K562 (cell line): ENCODE data around the gene GADD45GIP1. TPM values are rescaled to one million over a fixed set of nuclear protein-coding genes. Genes with fewer than 3 reads are reported as not detected.

ENCODE experiments used
- BCL6 ChIP-seq: fragments of 250-450 bp; sonication (Bioruptor Pico); IDR thresholded peaks from 2 replicates; pipeline ENCODE4 v1.4.0; 2020
- DIDO1 ChIP-seq: fragments of 450-650 bp; IDR thresholded peaks from 2 replicates; pipeline ENCODE4 v1.6.1; 2016; ENCODE audit warnings: low read depth, missing biosample characterization, missing genetic modification characterization
- ERF ChIP-seq: fragments of 450-650 bp; formaldehyde crosslinking; IDR thresholded peaks from 2 replicates; pipeline ENCODE4 v1.4.0; 2020; ENCODE audit warnings: mild to moderate bottlenecking, mixed read lengths
- GTF2F1 ChIP-seq: IDR thresholded peaks from 2 replicates; pipeline ENCODE4 v1.6.1; 2011; ENCODE audit warnings: low read depth, low read length, improper control_type of control experiment
- HDAC3 ChIP-seq: fragments of 450-650 bp; IDR thresholded peaks from 2 replicates; pipeline ENCODE4 v1.6.1; 2018; ENCODE audit warnings: borderline replicate concordance, mild to moderate bottlenecking, moderate library complexity; ENCODE audit not compliant: partially characterized antibody
- MEF2D ChIP-seq: conservative IDR thresholded peaks from 2 replicates; pipeline ENCODE4 v1.6.1; 2016; ENCODE audit warnings: low read depth, missing genetic modification characterization, missing compliant biosample characterization
- PML ChIP-seq: IDR thresholded peaks from 2 replicates; pipeline ENCODE4 v1.6.1; 2012; ENCODE audit warnings: low read length, inconsistent platforms
- TEAD4 ChIP-seq, 2 experiments: sonication (generic) in 1 of 2; formaldehyde crosslinking in 1 of 2; IDR thresholded peaks; 2 replicates each; pipeline versions ENCODE4 v1.6.1 to v1.8.0; 2012 to 2022; ENCODE audit warnings: borderline replicate concordance in 1 of 2, inconsistent platforms in 1 of 2, low read length in 1 of 2, mild to moderate bottlenecking in 1 of 2, missing genetic modification reagents in 1 of 2
- TRIM24 ChIP-seq, 2 experiments: fragments of 450-650 bp; IDR thresholded peaks; 2 replicates each; pipeline ENCODE4 v1.6.1; 2016
- ZFP1 ChIP-seq: fragments of 450-650 bp; formaldehyde crosslinking; IDR thresholded peaks from 2 replicates; pipeline ENCODE4 v1.4.0; 2020; ENCODE audit warnings: mild to moderate bottlenecking, mixed read lengths
- ZKSCAN1 ChIP-seq: fragments of 150-350 bp; IDR thresholded peaks from 2 replicates; pipeline ENCODE4 v1.6.1; 2016; ENCODE audit warnings: low read depth, low read length
- ZNF23 ChIP-seq: fragments of 250-450 bp; sonication (Bioruptor Pico); IDR thresholded peaks from 2 replicates; pipeline ENCODE4 v1.4.0; 2020; ENCODE audit warnings: mild to moderate bottlenecking
- polyA plus RNA-seq, 8 experiments: library from polyadenylated mRNA; depleted of rRNA in 4 of 8; stranded (reverse) in 5 of 8; unstranded in 3 of 8; fragments of >200 nt; fragmentation: Nextera tagmentation in 2 of 8; fragmentation: Illumina TruSeq in 1 of 8; extraction: Ambion mirVana in 2 of 8; extraction: Trizol in 1 of 8; gene quantifications; 2 replicates each; pipeline versions ENCODE4 v1.2.1 to v1.2.3, GENCODE V29; 2011 to 2014; ENCODE audit warnings: inconsistent platforms in 1 of 8, missing spikeins in 1 of 8
- total RNA-seq, 7 experiments: library from RNA; depleted of rRNA in 6 of 7; stranded (reverse); fragments of >200 nt in 6 of 7; fragmentation: Illumina TruSeq in 2 of 7; extraction: Trizol in 2 of 7; gene quantifications; 2 replicates each; pipeline versions ENCODE4 v1.2.1 to v1.2.3, GENCODE V29; 2011 to 2021; ENCODE audit warnings: low replicate concordance in 1 of 7
- TF ChIP-seq, protein P1 (sequence below): fragments of 250-450 bp; sonication (Bioruptor Pico); IDR thresholded peaks from 2 replicates; pipeline ENCODE4 v1.5.0; 2021
- TF ChIP-seq, protein P2 (sequence below): IDR thresholded peaks from 2 replicates; pipeline ENCODE4 v1.6.1; 2014; ENCODE audit warnings: antibody characterized with exemption
- TF ChIP-seq, protein P3 (sequence below): fragments of 450-650 bp; conservative IDR thresholded peaks from 2 replicates; pipeline ENCODE4 v1.6.1; 2016; ENCODE audit warnings: missing genetic modification characterization, low read depth, mild to moderate bottlenecking, missing compliant biosample characterization, moderate library complexity
- TF ChIP-seq, protein P4 (sequence below), 2 experiments: IDR thresholded peaks; 2 replicates each; pipeline ENCODE4 v1.6.1; 2011; ENCODE audit warnings: borderline replicate concordance in 1 of 2, control low read depth in 1 of 2, low read depth in 1 of 2, low read length in 1 of 2, mild to moderate bottlenecking in 1 of 2, mixed read lengths in 1 of 2, moderate library complexity in 1 of 2; ENCODE audit not compliant: insufficient read depth in 1 of 2, insufficient read length in 1 of 2, poor library complexity in 1 of 2, severe bottlenecking in 1 of 2; ENCODE audit errors: extremely low read depth in 1 of 2
- TF ChIP-seq, protein P5 (sequence below), 2 experiments: fragments of 450-650 bp; IDR thresholded peaks; 2 replicates each; pipeline ENCODE4 v1.6.1; 2016
- TF ChIP-seq, protein P6 (sequence below): IDR thresholded peaks from 2 replicates; pipeline ENCODE4 v1.6.1; 2011; ENCODE audit warnings: borderline replicate concordance, low read depth, mild to moderate bottlenecking, moderate library complexity, low read length; ENCODE audit not compliant: insufficient read depth, poor library complexity, severe bottlenecking

GADD45GIP1 gene
- total and polyA plus RNA-seq, 9 of the 15 experiments (the other 6 are each of a cell fraction or from before 2014, with no cell fraction given) = 5.1 to 161 (median 29.2) TPM

DNA sequence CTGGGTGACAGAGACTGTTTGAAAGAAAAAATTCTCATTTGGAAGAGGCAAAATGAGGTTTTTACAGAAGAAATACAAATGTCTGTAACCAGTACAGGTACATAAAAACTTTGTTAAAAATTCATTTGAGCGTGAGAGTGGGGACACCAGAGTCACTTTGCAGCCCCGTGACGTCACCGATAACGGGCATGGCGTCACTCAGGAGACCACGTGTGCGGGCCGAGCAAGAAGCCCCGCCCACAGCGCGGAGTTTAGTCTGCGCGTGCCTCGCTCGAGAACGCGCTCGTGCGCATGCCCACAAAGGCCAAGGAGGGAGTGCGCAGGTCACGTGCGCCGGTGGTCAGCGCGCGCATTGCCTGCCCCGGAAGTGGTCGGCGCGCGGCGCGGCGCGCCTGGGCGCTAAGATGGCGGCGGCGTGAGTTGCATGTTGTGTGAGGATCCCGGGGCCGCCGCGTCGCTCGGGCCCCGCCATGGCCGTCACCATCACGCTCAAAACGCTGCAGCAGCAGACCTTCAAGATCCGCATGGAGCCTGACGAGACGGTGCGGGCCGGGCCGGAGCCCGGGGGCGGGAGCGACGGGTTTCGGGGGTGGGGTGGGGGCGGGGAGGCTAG, 11.4 kb downstream of the GADD45GIP1 start, which contains the start of gene RAD23A (continued):
- TF ChIP-seq GTF2F1 (no peak), ZNF23 (CRISPR knock-in tag) (peak; percentile 74), BCL6 (CRISPR knock-in tag) (peak; percentile 48; the same call in 1 of the 2 replicates), TRIM24 (IDR thresholded peaks at IDR 0.05) (peak; percentile 7 to 39; a peak in 2 of 4 replicates), ERF (CRISPR knock-in tag) (peak; percentile 97), TEAD4 (IDR thresholded peaks at IDR 0.05; ENCODE audit: low read length) (peak; percentile 71), TEAD4 (CRISPR knock-in tag; IDR thresholded peaks at IDR 0.05; ENCODE audit: borderline replicate concordance) (no peak), ZFP1 (CRISPR knock-in tag) (peak; percentile 57; the same call in 1 of the 2 replicates), PML (peak; percentile 83), HDAC3 (no peak), ZKSCAN1 (no peak), MEF2D (tag) (peak; percentile 35; the same call in 1 of the 2 replicates), DIDO1 (no peak)
- TF ChIP-seq, protein P1, sequence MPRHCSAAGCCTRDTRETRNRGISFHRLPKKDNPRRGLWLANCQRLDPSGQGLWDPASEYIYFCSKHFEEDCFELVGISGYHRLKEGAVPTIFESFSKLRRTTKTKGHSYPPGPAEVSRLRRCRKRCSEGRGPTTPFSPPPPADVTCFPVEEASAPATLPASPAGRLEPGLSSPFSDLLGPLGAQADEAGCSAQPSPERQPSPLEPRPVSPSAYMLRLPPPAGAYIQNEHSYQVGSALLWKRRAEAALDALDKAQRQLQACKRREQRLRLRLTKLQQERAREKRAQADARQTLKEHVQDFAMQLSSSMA = 0 out of 2 replicates have a peak, but pooled peaks have one; percentile 68
- TF ChIP-seq, protein P2, sequence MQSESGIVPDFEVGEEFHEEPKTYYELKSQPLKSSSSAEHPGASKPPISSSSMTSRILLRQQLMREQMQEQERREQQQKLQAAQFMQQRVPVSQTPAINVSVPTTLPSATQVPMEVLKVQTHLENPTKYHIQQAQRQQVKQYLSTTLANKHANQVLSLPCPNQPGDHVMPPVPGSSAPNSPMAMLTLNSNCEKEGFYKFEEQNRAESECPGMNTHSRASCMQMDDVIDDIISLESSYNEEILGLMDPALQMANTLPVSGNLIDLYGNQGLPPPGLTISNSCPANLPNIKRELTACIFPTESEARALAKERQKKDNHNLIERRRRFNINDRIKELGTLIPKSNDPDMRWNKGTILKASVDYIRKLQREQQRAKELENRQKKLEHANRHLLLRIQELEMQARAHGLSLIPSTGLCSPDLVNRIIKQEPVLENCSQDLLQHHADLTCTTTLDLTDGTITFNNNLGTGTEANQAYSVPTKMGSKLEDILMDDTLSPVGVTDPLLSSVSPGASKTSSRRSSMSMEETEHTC = peak; percentile 84; the same call in 1 of the 2 replicates
- TF ChIP-seq, protein P3, sequence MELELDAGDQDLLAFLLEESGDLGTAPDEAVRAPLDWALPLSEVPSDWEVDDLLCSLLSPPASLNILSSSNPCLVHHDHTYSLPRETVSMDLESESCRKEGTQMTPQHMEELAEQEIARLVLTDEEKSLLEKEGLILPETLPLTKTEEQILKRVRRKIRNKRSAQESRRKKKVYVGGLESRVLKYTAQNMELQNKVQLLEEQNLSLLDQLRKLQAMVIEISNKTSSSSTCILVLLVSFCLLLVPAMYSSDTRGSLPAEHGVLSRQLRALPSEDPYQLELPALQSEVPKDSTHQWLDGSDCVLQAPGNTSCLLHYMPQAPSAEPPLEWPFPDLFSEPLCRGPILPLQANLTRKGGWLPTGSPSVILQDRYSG (tag) = 0 out of 2 replicates have a peak, but pooled peaks have one; percentile 61
- TF ChIP-seq, protein P4, sequence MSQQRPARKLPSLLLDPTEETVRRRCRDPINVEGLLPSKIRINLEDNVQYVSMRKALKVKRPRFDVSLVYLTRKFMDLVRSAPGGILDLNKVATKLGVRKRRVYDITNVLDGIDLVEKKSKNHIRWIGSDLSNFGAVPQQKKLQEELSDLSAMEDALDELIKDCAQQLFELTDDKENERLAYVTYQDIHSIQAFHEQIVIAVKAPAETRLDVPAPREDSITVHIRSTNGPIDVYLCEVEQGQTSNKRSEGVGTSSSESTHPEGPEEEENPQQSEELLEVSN (IDR thresholded peaks at IDR 0.05; ENCODE audit: borderline replicate concordance in 1 of 2, extremely low read depth in 1 of 2, insufficient read depth in 1 of 2, insufficient read length in 1 of 2, low read depth in 1 of 2, low read length in 1 of 2, poor library complexity in 1 of 2, severe bottlenecking in 1 of 2) = peak; percentile 82 to 90
- TF ChIP-seq, protein P5, sequence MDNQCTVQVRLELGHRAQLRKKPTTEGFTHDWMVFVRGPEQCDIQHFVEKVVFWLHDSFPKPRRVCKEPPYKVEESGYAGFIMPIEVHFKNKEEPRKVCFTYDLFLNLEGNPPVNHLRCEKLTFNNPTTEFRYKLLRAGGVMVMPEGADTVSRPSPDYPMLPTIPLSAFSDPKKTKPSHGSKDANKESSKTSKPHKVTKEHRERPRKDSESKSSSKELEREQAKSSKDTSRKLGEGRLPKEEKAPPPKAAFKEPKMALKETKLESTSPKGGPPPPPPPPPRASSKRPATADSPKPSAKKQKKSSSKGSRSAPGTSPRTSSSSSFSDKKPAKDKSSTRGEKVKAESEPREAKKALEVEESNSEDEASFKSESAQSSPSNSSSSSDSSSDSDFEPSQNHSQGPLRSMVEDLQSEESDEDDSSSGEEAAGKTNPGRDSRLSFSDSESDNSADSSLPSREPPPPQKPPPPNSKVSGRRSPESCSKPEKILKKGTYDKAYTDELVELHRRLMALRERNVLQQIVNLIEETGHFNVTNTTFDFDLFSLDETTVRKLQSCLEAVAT (IDR thresholded peaks at IDR 0.05) = peak in 1 of 2 experiments; percentile 15; a peak in 1 of 4 replicates
- TF ChIP-seq, protein P6, sequence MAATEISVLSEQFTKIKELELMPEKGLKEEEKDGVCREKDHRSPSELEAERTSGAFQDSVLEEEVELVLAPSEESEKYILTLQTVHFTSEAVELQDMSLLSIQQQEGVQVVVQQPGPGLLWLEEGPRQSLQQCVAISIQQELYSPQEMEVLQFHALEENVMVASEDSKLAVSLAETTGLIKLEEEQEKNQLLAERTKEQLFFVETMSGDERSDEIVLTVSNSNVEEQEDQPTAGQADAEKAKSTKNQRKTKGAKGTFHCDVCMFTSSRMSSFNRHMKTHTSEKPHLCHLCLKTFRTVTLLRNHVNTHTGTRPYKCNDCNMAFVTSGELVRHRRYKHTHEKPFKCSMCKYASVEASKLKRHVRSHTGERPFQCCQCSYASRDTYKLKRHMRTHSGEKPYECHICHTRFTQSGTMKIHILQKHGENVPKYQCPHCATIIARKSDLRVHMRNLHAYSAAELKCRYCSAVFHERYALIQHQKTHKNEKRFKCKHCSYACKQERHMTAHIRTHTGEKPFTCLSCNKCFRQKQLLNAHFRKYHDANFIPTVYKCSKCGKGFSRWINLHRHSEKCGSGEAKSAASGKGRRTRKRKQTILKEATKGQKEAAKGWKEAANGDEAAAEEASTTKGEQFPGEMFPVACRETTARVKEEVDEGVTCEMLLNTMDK = no peak
